Colonic mucosa (tissue), 4 donors: ENCODE results near the gene MFSD6L. TPM values are rescaled to one million over a fixed set of nuclear protein-coding genes. Genes with fewer than 3 reads are reported as not detected.

Source experiments
- DNase-seq: peaks from one replicate; pipeline ENCODE4 v3.0.0-alpha.2; 2020
- H3K27ac ChIP-seq: fragments of 200-600 bp; one replicate; pipeline ENCODE4 v1.8.0; 2021
- H3K27me3 ChIP-seq: fragments of 200-600 bp; one replicate; pipeline ENCODE4 v1.8.0; 2021
- H3K36me3 ChIP-seq: fragments of 200-600 bp; one replicate; pipeline ENCODE4 v1.8.0; 2021
- H3K4me1 ChIP-seq: fragments of 200-600 bp; one replicate; pipeline ENCODE4 v1.8.0; 2021; ENCODE audit warnings: mild to moderate bottlenecking
- H3K4me3 ChIP-seq: fragments of 200-600 bp; one replicate; pipeline ENCODE4 v1.8.0; 2021
- H3K9ac ChIP-seq, 2 donors: one replicate each; pipeline ENCODE4 v1.7.0; 2013; ENCODE audit warnings: control low read depth in 2 of 2, low read depth in 2 of 2, low read length in 2 of 2
- H3K9me3 ChIP-seq: fragments of 200-600 bp; one replicate; pipeline ENCODE4 v1.8.0; 2021
- intact Hi-C: fragments of 100-400 bp; cut with DNase I; formaldehyde crosslinking; loops from one replicate; pipeline ENCODE4 v1.14.1; 2022
- total RNA-seq, 2 donors: library from RNA; stranded (reverse); fragmentation: NEBNext Ultra II Directional in 1 of 2; extraction: Animal tissue kit (Norgen Biotek cat#: 25700) in 1 of 2; gene quantifications; one replicate each; pipeline ENCODE4 v1.2.1, GENCODE V29; 2021
- TF ChIP-seq, protein P1 (sequence below): fragments of 200-600 bp; IDR thresholded peaks from one replicate; pipeline ENCODE4 v1.8.0; 2022; ENCODE audit warnings: antibody characterized with exemption, mild to moderate bottlenecking
- donor health status: healthy.
- donor health status: DM: no; HTN: no; CAD: no.
- donor health status: DM: no; HTN: no; CAD: no.

The MFSD6L gene
- total RNA-seq, 2 donors from 2014 or later, result 6.5 to 12.8 TPM

DNA sequence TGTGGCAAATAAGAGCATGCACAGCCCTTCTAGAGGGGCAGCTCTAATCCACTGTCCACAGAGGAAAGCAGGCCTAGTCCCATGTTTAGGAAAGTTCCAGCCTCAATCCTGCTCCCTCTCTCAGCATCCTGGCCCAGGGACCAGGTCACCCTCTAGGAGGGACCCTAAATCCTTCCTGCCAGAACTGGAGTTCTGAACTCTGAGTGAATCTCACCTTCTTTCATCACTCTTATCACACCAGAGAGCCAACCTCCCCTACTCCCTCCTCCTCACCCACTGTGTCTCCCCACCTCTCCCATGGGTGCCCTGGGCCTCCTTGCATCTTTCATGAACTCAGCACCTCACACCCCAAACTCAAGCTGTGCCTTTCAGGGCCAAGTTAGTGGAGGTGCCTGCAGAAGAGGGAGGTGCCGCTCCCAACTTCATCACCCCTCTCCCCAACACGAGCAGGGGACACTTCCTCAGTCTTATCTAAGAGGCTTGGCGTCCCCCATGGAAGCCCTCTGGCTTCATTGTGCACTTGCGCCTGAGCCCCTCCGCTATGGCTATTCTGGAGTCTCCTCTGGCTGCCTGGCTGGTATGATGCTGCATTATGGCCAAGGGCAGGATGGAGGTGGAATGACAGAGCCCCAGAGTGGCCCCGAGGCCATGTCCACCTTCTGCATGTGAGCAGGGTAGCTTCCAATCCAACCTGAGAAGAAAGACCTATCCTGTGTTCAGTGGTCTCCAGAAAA is 36.6 kb upstream of the MFSD6L start:
- Histone ChIP-seq H3K27me3 (no peaks in the 10 kb centered on the region), H3K4me3 (no peak overlapping the region), H3K9ac (no peak overlapping the region), H3K9me3 (no peaks in the 10 kb centered on the region), H3K27ac (no peak overlapping the region), H3K4me1 (no peaks in the 10 kb centered on the region), H3K36me3 (no peaks in the 10 kb centered on the region)
- TF ChIP-seq, protein P1, sequence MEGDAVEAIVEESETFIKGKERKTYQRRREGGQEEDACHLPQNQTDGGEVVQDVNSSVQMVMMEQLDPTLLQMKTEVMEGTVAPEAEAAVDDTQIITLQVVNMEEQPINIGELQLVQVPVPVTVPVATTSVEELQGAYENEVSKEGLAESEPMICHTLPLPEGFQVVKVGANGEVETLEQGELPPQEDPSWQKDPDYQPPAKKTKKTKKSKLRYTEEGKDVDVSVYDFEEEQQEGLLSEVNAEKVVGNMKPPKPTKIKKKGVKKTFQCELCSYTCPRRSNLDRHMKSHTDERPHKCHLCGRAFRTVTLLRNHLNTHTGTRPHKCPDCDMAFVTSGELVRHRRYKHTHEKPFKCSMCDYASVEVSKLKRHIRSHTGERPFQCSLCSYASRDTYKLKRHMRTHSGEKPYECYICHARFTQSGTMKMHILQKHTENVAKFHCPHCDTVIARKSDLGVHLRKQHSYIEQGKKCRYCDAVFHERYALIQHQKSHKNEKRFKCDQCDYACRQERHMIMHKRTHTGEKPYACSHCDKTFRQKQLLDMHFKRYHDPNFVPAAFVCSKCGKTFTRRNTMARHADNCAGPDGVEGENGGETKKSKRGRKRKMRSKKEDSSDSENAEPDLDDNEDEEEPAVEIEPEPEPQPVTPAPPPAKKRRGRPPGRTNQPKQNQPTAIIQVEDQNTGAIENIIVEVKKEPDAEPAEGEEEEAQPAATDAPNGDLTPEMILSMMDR, result no peak
- DNase-seq, result peak; percentile 0
- intact Hi-C loops, result no loop called here

DNA sequence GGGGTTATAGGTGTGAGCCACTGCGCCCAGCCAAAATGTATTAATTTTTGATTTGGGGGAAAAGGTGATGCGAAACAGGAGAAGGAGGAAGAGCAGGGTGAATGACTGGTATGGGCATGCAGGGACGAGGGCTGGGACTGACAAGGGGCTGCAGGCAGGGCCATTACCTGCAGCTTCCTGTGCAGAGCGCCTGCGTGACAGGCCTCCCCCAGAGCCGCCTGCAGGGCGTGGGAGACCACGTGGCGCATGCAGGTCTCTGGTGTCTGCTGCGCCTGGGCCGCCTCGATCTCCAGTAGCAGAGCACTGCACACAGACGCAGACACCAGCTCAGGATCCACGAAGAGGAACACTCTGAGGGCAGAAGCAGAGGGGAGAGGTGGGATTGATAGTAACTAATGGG is 35.9 kb upstream of the MFSD6L start:
- Histone ChIP-seq H3K4me3 (no peak overlapping the region), H3K9me3 (no peaks in the 10 kb centered on the region), H3K27me3 (no peaks in the 10 kb centered on the region), H3K4me1 (no peaks in the 10 kb centered on the region), H3K9ac (no peak overlapping the region), H3K27ac (no peak overlapping the region), H3K36me3 (no peaks in the 10 kb centered on the region)
- intact Hi-C loops, result no loop called here
- TF ChIP-seq, protein P1, result no peak
- DNase-seq, result no peak

DNA sequence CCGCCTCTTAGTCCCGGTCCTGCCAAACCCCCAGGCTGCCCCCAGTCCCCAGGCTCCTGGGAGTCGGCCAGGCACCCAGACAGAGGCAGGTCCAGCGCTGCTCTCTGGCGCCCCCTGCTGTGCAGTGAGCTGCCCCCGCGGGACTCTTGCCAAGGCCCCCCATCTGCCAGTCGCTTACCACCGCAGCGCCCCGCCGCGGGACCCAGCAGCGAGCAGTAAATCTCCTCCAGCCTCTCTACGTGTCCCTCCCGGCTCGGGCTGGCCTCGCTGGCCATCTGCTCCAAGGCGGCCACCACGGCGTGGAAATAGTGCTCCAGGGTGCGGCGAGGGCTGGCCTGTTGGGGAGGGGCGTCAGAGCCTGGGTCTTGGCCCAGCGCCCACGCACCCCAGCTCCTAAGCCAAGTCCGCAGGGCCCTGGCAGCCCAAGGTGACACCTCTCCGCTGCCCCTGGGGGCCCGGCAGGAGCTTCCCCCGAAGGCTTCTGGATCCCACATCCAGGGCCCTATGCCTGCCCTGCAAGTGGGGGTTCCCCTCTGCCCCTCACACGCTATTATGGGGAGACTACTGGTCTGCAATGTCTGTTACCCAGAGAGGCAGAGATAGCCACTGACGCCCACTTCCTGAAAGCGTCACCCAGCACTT is 33.7 kb upstream of the MFSD6L start:
- intact Hi-C loops, result no loop called here
- no peaks in the 10 kb centered on the region for H3K9me3 ChIP-seq
- no peaks in the 10 kb centered on the region for H3K27me3 ChIP-seq
- TF ChIP-seq, protein P1, result peak; percentile 58
- no peak overlapping the region for H3K27ac ChIP-seq
- H3K4me3 ChIP-seq, result no peak overlapping the region
- H3K9ac ChIP-seq, result no peak overlapping the region
- peak; percentile 47 for DNase-seq
- no peaks in the 10 kb centered on the region for H3K36me3 ChIP-seq
- no peaks in the 10 kb centered on the region for H3K4me1 ChIP-seq

DNA sequence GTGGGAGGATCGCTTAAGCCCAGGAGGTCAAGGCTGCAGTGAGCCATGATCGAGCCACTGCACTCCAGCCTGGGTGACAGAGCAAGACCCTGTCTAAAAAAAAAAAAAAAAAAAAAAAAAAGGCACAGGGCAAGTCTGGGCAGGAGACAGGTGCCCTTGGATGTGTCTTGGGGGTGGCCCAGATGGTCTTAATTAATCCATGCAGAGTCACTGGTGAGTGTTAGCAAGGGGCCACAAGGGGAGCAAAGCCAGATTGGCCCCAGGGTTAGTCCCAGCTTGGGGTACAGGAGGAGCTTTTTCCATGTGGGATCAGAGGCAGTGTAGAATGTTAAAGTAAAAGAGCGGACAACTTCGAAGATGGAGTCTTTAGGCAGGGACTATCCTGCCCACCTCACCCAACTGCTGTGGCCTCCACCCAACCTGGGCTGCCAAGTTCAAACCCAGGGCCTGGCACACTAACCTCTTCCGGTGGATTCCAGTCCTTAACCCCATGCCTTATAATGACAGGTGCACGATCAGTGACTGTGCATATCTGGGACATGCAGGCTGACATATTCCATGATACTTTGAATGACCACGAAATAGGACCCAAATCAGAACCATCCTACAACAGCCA is 32.2 kb upstream of the MFSD6L start:
- Histone ChIP-seq H3K9me3 (no peaks in the 10 kb centered on the region), H3K4me1 (no peaks in the 10 kb centered on the region), H3K27ac (no peak overlapping the region), H3K36me3 (no peaks in the 10 kb centered on the region), H3K27me3 (no peaks in the 10 kb centered on the region), H3K4me3 (no peak overlapping the region), H3K9ac (no peak overlapping the region)
- intact Hi-C loops, result no loop called here
- TF ChIP-seq, protein P1, result no peak
- DNase-seq, result no peak

DNA sequence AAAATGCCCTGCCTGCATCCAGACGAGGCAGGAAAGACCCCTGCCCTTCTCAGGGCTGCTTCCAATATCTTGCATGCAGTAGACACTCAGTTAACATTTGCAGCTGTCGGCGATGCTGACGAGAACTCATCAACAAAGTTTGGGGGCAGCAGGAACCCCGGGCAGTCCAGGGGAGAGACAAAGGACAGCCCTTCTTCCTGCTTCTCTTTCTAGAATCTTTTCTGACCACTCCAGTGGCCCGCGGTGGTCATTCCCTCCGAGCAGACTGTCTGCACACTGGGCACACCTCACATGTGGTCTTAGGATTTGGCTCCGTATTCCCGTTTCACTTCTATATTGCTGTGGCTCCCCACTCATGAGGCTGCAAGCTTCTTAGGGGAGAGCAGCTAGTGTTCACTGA is 31.0 kb upstream of the MFSD6L start:
- Histone ChIP-seq H3K36me3 (no peaks in the 10 kb centered on the region), H3K4me1 (no peaks in the 10 kb centered on the region), H3K4me3 (no peak overlapping the region), H3K27ac (no peak overlapping the region), H3K9me3 (no peaks in the 10 kb centered on the region), H3K9ac (no peak overlapping the region), H3K27me3 (no peaks in the 10 kb centered on the region)
- no peak for DNase-seq
- intact Hi-C loops, result no loop called here
- TF ChIP-seq, protein P1, result no peak
